WTC11 (cell line): ENCODE results near the gene CDH13. TPM values are rescaled to one million over a fixed set of nuclear protein-coding genes. Genes with fewer than 3 reads are reported as not detected.

ENCODE experiments used
- ATAC-seq: fragments of 200-7000 bp; cut with Tn5 transposase; 2 replicates; pipeline ENCODE4 v1.10.0; 2021; ENCODE audit warnings: mild to moderate bottlenecking, moderate library complexity
- CTCF ChIA-PET: fragments of 300-600 bp; sonication (Branson Sonifier 250); formaldehyde crosslinking; loops from one replicate; lab custom pipeline; 2021; ENCODE audit warnings: antibody characterized with exemption; lab: Charles Lee
- POLR2A ChIA-PET: fragments of 350-600 bp; sonication (Branson Sonifier 250); formaldehyde crosslinking; loops from one replicate; lab custom pipeline; 2021; ENCODE audit warnings: antibody characterized with exemption; lab: Charles Lee
- DNase-seq: peaks from one replicate; pipeline ENCODE4 v3.0.0; 2021; ENCODE audit warnings: low spot score
- H3K27ac Mint-ChIP-seq: 2 replicates; pipeline ENCODE4 v1.8.0; 2021; ENCODE audit warnings: mixed read lengths
- H3K27me3 Mint-ChIP-seq: 2 replicates; pipeline ENCODE4 v1.8.0; 2021; ENCODE audit warnings: low read depth, mild to moderate bottlenecking, moderate library complexity, mixed read lengths
- H3K36me3 Mint-ChIP-seq: 2 replicates; pipeline ENCODE4 v1.8.0; 2021; ENCODE audit warnings: mixed read lengths
- H3K4me1 Mint-ChIP-seq: 2 replicates; pipeline ENCODE4 v1.8.0; 2022; ENCODE audit warnings: mixed read lengths
- H3K4me3 Mint-ChIP-seq: 2 replicates; pipeline ENCODE4 v1.8.0; 2021; ENCODE audit warnings: mild to moderate bottlenecking, moderate library complexity, mixed read lengths
- H3K9me3 Mint-ChIP-seq: 2 replicates; pipeline ENCODE4 v1.8.0; 2021; ENCODE audit warnings: mixed read lengths
- ATF2 ChIP-seq: sonication (generic); formaldehyde crosslinking; IDR thresholded peaks from 2 replicates; pipeline ENCODE4 v1.8.1; 2022; ENCODE audit warnings: low read depth, missing genetic modification reagents, borderline replicate concordance
- ATF6 ChIP-seq: sonication (generic); formaldehyde crosslinking; IDR thresholded peaks from 2 replicates; pipeline ENCODE4 v1.8.1; 2023; ENCODE audit warnings: mild to moderate bottlenecking, missing genetic modification reagents
- CREB1 ChIP-seq: sonication (generic); formaldehyde crosslinking; IDR thresholded peaks from 2 replicates; pipeline ENCODE4 v1.8.0; 2023; ENCODE audit warnings: mild to moderate bottlenecking, missing genetic modification reagents
- E2F4 ChIP-seq: sonication (generic); formaldehyde crosslinking; IDR thresholded peaks from 2 replicates; pipeline ENCODE4 v1.8.1; 2022; ENCODE audit warnings: low read depth, mild to moderate bottlenecking, moderate library complexity, missing genetic modification reagents, borderline replicate concordance
- ERG ChIP-seq: fragments of 250-450 bp; sonication (Bioruptor Pico); IDR thresholded peaks from 2 replicates; pipeline ENCODE4 v1.8.0; 2021; ENCODE audit warnings: mild to moderate bottlenecking
- FOXJ3 ChIP-seq: sonication (generic); formaldehyde crosslinking; IDR thresholded peaks from 2 replicates; pipeline ENCODE4 v1.9.0; 2021; ENCODE audit warnings: missing genetic modification reagents, mild to moderate bottlenecking, borderline replicate concordance
- GTF2I ChIP-seq: fragments of 250-450 bp; sonication (Bioruptor Pico); conservative IDR thresholded peaks from 2 replicates; pipeline ENCODE4 v1.4.0; 2021; ENCODE audit warnings: mild to moderate bottlenecking
- JAZF1 ChIP-seq: fragments of 250-450 bp; sonication (Bioruptor Pico); IDR thresholded peaks from 2 replicates; pipeline ENCODE4 v1.9.0; 2021; ENCODE audit warnings: moderate library complexity, mild to moderate bottlenecking, inconsistent platforms
- MAX ChIP-seq: sonication (generic); formaldehyde crosslinking; IDR thresholded peaks from 2 replicates; pipeline ENCODE4 v1.8.0; 2022; ENCODE audit warnings: mild to moderate bottlenecking, missing genetic modification reagents
- MXD4 ChIP-seq: fragments of 250-450 bp; sonication (Bioruptor Pico); IDR thresholded peaks from 2 replicates; pipeline ENCODE4 v1.8.0; 2021; ENCODE audit warnings: mild to moderate bottlenecking, moderate library complexity, borderline replicate concordance
- RORB ChIP-seq: fragments of 250-450 bp; sonication (Bioruptor Pico); IDR thresholded peaks from 2 replicates; pipeline ENCODE4 v1.9.0; 2021; ENCODE audit warnings: mild to moderate bottlenecking
- SMAD3 ChIP-seq: sonication (generic); formaldehyde crosslinking; IDR thresholded peaks from 2 replicates; pipeline ENCODE4 v1.8.0; 2022; ENCODE audit warnings: missing genetic modification reagents, mild to moderate bottlenecking, borderline replicate concordance
- SMAD4 ChIP-seq: sonication (generic); formaldehyde crosslinking; IDR thresholded peaks from 2 replicates; pipeline ENCODE4 v1.8.0; 2022; ENCODE audit warnings: mild to moderate bottlenecking, missing genetic modification reagents
- SOX15 ChIP-seq: fragments of 250-450 bp; sonication (Bioruptor Pico); IDR thresholded peaks from 2 replicates; pipeline ENCODE4 v1.9.0; 2021; ENCODE audit warnings: mild to moderate bottlenecking
- TCF7 ChIP-seq: sonication (generic); formaldehyde crosslinking; IDR thresholded peaks from 2 replicates; pipeline ENCODE4 v1.8.0; 2022; ENCODE audit warnings: mild to moderate bottlenecking, low read depth, missing genetic modification reagents, moderate library complexity
- TEAD1 ChIP-seq: sonication (generic); formaldehyde crosslinking; IDR thresholded peaks from 2 replicates; pipeline ENCODE4 v1.8.0; 2022; ENCODE audit warnings: mild to moderate bottlenecking, missing genetic modification reagents
- TEAD4 ChIP-seq: sonication (generic); formaldehyde crosslinking; IDR thresholded peaks from 2 replicates; pipeline ENCODE4 v1.8.0; 2022; ENCODE audit warnings: mild to moderate bottlenecking, missing genetic modification reagents
- USF2 ChIP-seq: sonication (generic); formaldehyde crosslinking; IDR thresholded peaks from 2 replicates; pipeline ENCODE4 v1.8.1; 2023; ENCODE audit warnings: mild to moderate bottlenecking, missing genetic modification reagents, moderate library complexity
- ZNF232 ChIP-seq: sonication (generic); formaldehyde crosslinking; IDR thresholded peaks from 2 replicates; pipeline ENCODE4 v1.8.0; 2022; ENCODE audit warnings: mild to moderate bottlenecking, missing genetic modification reagents
- ZNF263 ChIP-seq: sonication (generic); formaldehyde crosslinking; IDR thresholded peaks from 2 replicates; pipeline ENCODE4 v1.8.1; 2022; ENCODE audit warnings: low read depth, mild to moderate bottlenecking, moderate library complexity, missing genetic modification reagents
- total RNA-seq: library from RNA; stranded (reverse); gene quantifications from 3 replicates; pipeline ENCODE4 v1.2.3, GENCODE V29; 2021
- TF ChIP-seq, protein P1 (sequence below): sonication (generic); formaldehyde crosslinking; IDR thresholded peaks from 2 replicates; pipeline ENCODE4 v1.8.1; 2022; ENCODE audit warnings: mild to moderate bottlenecking, missing genetic modification reagents, moderate library complexity, borderline replicate concordance
- TF ChIP-seq, protein P2 (sequence below): sonication (generic); formaldehyde crosslinking; IDR thresholded peaks from 2 replicates; pipeline ENCODE4 v1.8.0; 2022; ENCODE audit warnings: mild to moderate bottlenecking, missing genetic modification reagents
- TF ChIP-seq, protein P3 (sequence below): sonication (generic); formaldehyde crosslinking; IDR thresholded peaks from 2 replicates; pipeline ENCODE4 v1.8.0; 2022; ENCODE audit warnings: mild to moderate bottlenecking, missing genetic modification reagents
- TF ChIP-seq, protein P4 (sequence below): fragments of 250-450 bp; sonication (Bioruptor Pico); IDR thresholded peaks from 2 replicates; pipeline ENCODE4 v1.9.0; 2021; ENCODE audit warnings: moderate library complexity, mild to moderate bottlenecking, inconsistent platforms, borderline replicate concordance

CDH13 gene
- total RNA-seq, 1 experiment from 2014 or later = 0.81 TPM

DNA sequence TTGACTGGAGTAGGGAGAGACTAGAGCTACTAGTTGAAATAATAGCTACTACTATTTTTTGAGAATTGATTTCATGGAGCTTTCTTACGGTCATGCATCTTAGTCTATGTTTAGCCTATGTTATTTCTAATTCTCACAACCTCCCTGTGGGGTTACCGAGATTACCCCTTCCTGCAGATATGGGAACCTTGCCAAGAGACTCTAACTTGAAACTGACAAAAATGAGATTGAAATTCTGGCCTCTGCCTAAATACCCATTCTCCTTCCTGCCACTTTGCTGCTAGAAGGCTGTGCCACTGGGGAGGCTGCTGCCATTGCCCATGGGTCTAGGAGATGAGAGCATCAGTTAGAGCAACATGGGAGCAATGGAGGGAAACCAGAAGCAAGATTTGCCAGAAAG lies 410.3 kb downstream of the CDH13 start:
- H3K4me1 Mint-ChIP-seq = no peaks in the 10 kb centered on the region
- no peak overlapping the region for H3K27ac Mint-ChIP-seq
- ATAC-seq = no peak
- TF ChIP-seq TEAD4 (CRISPR knock-in tag) (no peak), MAX (no peak), E2F4 (CRISPR knock-in tag) (no peak), RORB (CRISPR knock-in tag) (no peak), SOX15 (CRISPR knock-in tag) (no peak), MXD4 (CRISPR knock-in tag) (no peak), USF2 (no peak), GTF2I (CRISPR knock-in tag) (no peak), JAZF1 (CRISPR knock-in tag) (no peak), ATF2 (CRISPR knock-in tag) (no peak), TEAD1 (CRISPR knock-in tag) (no peak), FOXJ3 (CRISPR knock-in tag) (no peak), ZNF232 (no peak)
- TF ChIP-seq, protein P1, sequence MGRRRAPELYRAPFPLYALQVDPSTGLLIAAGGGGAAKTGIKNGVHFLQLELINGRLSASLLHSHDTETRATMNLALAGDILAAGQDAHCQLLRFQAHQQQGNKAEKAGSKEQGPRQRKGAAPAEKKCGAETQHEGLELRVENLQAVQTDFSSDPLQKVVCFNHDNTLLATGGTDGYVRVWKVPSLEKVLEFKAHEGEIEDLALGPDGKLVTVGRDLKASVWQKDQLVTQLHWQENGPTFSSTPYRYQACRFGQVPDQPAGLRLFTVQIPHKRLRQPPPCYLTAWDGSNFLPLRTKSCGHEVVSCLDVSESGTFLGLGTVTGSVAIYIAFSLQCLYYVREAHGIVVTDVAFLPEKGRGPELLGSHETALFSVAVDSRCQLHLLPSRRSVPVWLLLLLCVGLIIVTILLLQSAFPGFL (CRISPR knock-in tag) = no peak
- TF ChIP-seq, protein P2, sequence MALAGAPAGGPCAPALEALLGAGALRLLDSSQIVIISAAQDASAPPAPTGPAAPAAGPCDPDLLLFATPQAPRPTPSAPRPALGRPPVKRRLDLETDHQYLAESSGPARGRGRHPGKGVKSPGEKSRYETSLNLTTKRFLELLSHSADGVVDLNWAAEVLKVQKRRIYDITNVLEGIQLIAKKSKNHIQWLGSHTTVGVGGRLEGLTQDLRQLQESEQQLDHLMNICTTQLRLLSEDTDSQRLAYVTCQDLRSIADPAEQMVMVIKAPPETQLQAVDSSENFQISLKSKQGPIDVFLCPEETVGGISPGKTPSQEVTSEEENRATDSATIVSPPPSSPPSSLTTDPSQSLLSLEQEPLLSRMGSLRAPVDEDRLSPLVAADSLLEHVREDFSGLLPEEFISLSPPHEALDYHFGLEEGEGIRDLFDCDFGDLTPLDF (CRISPR knock-in tag) = no peak
- no peak for DNase-seq
- no peak overlapping the region for H3K4me3 Mint-ChIP-seq
- ChIA-PET POLR2A (no interaction called here), CTCF (no interaction called here)
- H3K36me3 Mint-ChIP-seq = no peaks in the 10 kb centered on the region
- peaks cover 13% of the 10 kb centered on the region for H3K9me3 Mint-ChIP-seq
- H3K27me3 Mint-ChIP-seq = 0 out of 2 replicates have a peak, but pooled peaks cover 2% of the 10 kb centered on the region

- ATAC-seq (no peak), DNase-seq (no peak)
- CTCF ChIA-PET = no interaction called here
- Mint-ChIP-seq H3K27me3 (0 out of 2 replicates have a peak, but pooled peaks cover 2% of the 10 kb centered on the region), H3K4me1 (no peaks in the 10 kb centered on the region), H3K9me3 (peaks cover 15% of the 10 kb centered on the region), H3K27ac (no peak overlapping the region), H3K4me3 (no peak overlapping the region), H3K36me3 (no peaks in the 10 kb centered on the region)
- POLR2A ChIA-PET = no interaction called here
- TF ChIP-seq, protein P3, sequence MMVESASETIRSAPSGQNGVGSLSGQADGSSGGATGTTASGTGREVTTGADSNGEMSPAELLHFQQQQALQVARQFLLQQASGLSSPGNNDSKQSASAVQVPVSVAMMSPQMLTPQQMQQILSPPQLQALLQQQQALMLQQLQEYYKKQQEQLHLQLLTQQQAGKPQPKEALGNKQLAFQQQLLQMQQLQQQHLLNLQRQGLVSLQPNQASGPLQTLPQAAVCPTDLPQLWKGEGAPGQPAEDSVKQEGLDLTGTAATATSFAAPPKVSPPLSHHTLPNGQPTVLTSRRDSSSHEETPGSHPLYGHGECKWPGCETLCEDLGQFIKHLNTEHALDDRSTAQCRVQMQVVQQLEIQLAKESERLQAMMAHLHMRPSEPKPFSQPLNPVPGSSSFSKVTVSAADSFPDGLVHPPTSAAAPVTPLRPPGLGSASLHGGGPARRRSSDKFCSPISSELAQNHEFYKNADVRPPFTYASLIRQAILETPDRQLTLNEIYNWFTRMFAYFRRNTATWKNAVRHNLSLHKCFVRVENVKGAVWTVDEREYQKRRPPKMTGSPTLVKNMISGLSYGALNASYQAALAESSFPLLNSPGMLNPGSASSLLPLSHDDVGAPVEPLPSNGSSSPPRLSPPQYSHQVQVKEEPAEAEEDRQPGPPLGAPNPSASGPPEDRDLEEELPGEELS = no peak
- TF ChIP-seq MXD4 (CRISPR knock-in tag) = no peak
- no peak for TF ChIP-seq ZNF263 (CRISPR knock-in tag)
- no peak for TF ChIP-seq TEAD1 (CRISPR knock-in tag)
- TF ChIP-seq ERG (CRISPR knock-in tag) = no peak
- no peak for TF ChIP-seq SMAD4 (CRISPR knock-in tag)
- no peak for TF ChIP-seq CREB1 (CRISPR knock-in tag)
- TF ChIP-seq, protein P4, sequence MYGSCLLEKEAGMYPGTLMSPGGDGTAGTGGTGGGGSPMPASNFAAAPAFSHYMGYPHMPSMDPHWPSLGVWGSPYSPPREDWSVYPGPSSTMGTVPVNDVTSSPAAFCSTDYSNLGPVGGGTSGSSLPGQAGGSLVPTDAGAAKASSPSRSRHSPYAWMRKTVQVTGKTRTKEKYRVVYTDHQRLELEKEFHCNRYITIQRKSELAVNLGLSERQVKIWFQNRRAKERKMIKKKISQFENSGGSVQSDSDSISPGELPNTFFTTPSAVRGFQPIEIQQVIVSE (CRISPR knock-in tag) = no peak
- TF ChIP-seq ZNF232 = no peak
- TF ChIP-seq ATF6 (CRISPR knock-in tag) = no peak
- TF ChIP-seq SMAD3 (CRISPR knock-in tag) = no peak
- no peak for TF ChIP-seq TCF7 (CRISPR knock-in tag)
Observed at GRCh38 chr16:83037884-83038283, 411.1 kb downstream of the CDH13 start.
